ENCODE measurements around the gene C10orf62. TPM values are rescaled to one million over a fixed set of nuclear protein-coding genes. Genes with fewer than 3 reads are reported as not detected.

The C10orf62 gene
- total RNA-seq, 4 donors from 2014 or later: 0.46 TPM; not detected in 3

- no peak for DNase-seq (ENCODE audit: extremely low spot score)
- intact Hi-C loops (cut with DNase I): no loop called here
These were observed 21.6 kb upstream of the C10orf62 start for GRCh38 chr10:97567891-97568290.

GRCh38 chr10:97570146-97570788, 19.3 kb upstream of the C10orf62 start:
- Histone ChIP-seq H3K9me3 (no peaks in the 10 kb centered on the region), H3K36me3 (peaks cover 15 to 40% (median 34%) of the 10 kb centered on the region in 4 donors), H3K27ac (replicated peaks in 1 of 4) (no peak overlapping the region), H3K4me1 (peaks cover 24 to 33% (median 28%) of the 10 kb centered on the region in 4 donors), H3K4me3 (no peak overlapping the region), H3K27me3 (no peaks in the 10 kb centered on the region)
- 98% methylated on average over 25 of the region's 33 CpGs for WGBS
- intact Hi-C loops (cut with DNase I): no loop called here
- TF ChIP-seq EP300 (IDR thresholded peaks at IDR 0.05) (no peak), POLR2A (IDR thresholded peaks at IDR 0.05; ENCODE audit: low read depth) (no peak), POLR2AphosphoS5 (IDR thresholded peaks at IDR 0.05) (no peak), CTCF (IDR thresholded peaks at IDR 0.05) (no peak)
- no peak for DNase-seq (ENCODE audit: extremely low spot score)

More at GRCh38 chr10:97567891-97568290, 21.6 kb upstream of the C10orf62 start:
- Histone ChIP-seq H3K4me3 (no peak overlapping the region), H3K9me3 (no peaks in the 10 kb centered on the region), H3K27ac (replicated peaks in 1 of 4) (no peak overlapping the region), H3K36me3 (peaks cover 15 to 40% (median 34%) of the 10 kb centered on the region in 4 donors), H3K4me1 (peaks cover 10 to 20% (median 11%) of the 10 kb centered on the region in 4 donors), H3K27me3 (no peaks in the 10 kb centered on the region)
- WGBS: 93% methylated on average over 5 of the region's 15 CpGs
- TF ChIP-seq POLR2A (IDR thresholded peaks at IDR 0.05; ENCODE audit: low read depth) (no peak), EP300 (IDR thresholded peaks at IDR 0.05) (no peak), POLR2AphosphoS5 (IDR thresholded peaks at IDR 0.05) (no peak), CTCF (IDR thresholded peaks at IDR 0.05) (no peak)

- Histone ChIP-seq H3K27me3 (no peaks in the 10 kb centered on the region), H3K4me1 (peaks cover 30 to 36% (median 31%) of the 10 kb centered on the region in 4 donors), H3K36me3 (peaks cover 15 to 40% (median 34%) of the 10 kb centered on the region in 4 donors), H3K9me3 (no peaks in the 10 kb centered on the region), H3K4me3 (no peak overlapping the region), H3K27ac (replicated peaks in 1 of 4) (no peak overlapping the region)
- no CpG with 5 or more reads among the region's 5 CpGs for WGBS
- TF ChIP-seq POLR2AphosphoS5 (IDR thresholded peaks at IDR 0.05) (no peak), EP300 (IDR thresholded peaks at IDR 0.05) (no peak), CTCF (IDR thresholded peaks at IDR 0.05) (no peak), POLR2A (IDR thresholded peaks at IDR 0.05; ENCODE audit: low read depth) (no peak)
- DNase-seq (ENCODE audit: extremely low spot score): no peak
- intact Hi-C loops (cut with DNase I): no loop called here
These were observed 18.6 kb upstream of the C10orf62 start for GRCh38 chr10:97570789-97571471.

GRCh38 chr10:97571622-97572021, 17.9 kb upstream of the C10orf62 start:
- Histone ChIP-seq H3K4me3 (no peak overlapping the region), H3K9me3 (no peaks in the 10 kb centered on the region), H3K4me1 (peaks cover 30 to 36% (median 31%) of the 10 kb centered on the region in 4 donors), H3K27me3 (no peaks in the 10 kb centered on the region), H3K36me3 (peaks cover 15 to 40% (median 34%) of the 10 kb centered on the region in 4 donors), H3K27ac (replicated peaks in 1 of 4) (peak overlapping the region in 2 of 4 donors; percentile 24 to 25)
- intact Hi-C loops (cut with DNase I): loop anchor here (1.0 kb wide), 1 partner anchor 42 kb away; no protein-coding TSS in a partner anchor
- no peak for DNase-seq (ENCODE audit: extremely low spot score)
- 90% methylated on average over 3 of the region's 3 CpGs for WGBS
- TF ChIP-seq POLR2A (IDR thresholded peaks at IDR 0.05; ENCODE audit: low read depth): no peak
- no peak for TF ChIP-seq CTCF (IDR thresholded peaks at IDR 0.05)
- TF ChIP-seq POLR2AphosphoS5 (IDR thresholded peaks at IDR 0.05): no peak
- TF ChIP-seq EP300 (IDR thresholded peaks at IDR 0.05): no peak
